Activated CD4-positive, alpha-beta T cell treated with anti-CD3 and anti-CD28 coated beads, Interleukin-2, amount 50 U/mL, for 1 hour (primary cell): ENCODE data around the gene EPB41L2.
"Not testable (repeated sequence)": the region's sequence is repeated elsewhere in the genome, so short reads cannot be mapped to it uniquely, and the experiment has no call there.

Source experiments
- DNase-seq: peaks from one replicate; pipeline ENCODE4 v3.0.0-alpha.2; 2020

EPB41L2 gene

GRCh38 chr6:130971504-130971903 lies 91.5 kb downstream of the EPB41L2 start:
- no peak for DNase-seq

- DNase-seq: no peak
Observed at GRCh38 chr6:130970839-130971410, 92.1 kb downstream of the EPB41L2 start.

DNA sequence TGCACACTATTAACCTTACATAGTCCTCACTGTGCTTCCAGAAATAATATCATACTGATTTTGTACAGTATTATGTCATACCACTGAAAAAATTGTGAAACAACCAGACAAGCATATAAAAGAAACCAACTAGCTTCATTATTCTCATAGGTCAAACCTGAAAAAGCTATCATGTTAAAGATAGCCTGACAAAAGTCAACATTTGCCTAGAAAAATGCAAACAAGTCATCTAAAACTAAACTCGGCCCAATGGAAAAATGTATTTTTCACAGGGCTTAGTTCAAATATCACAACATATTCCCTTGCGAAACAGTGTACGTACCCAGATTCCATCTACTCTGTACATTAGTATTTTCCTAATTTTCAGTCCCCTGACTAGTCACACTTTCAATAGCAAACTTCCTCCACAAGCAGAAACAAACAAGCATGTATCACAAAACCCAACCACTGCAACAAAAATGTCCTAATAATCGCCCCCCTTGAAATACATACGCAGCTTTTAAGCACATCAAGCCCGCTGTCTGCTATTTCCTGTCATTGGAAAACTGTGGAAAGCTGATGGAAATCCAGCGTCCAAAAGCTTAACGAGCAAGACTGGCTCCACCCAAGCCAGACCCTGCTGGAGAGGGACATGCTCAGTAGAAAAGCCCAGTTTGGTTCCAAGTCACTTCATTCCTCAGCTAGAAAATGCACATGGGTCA lies 93.1 kb downstream of the EPB41L2 start:
- DNase-seq: no peak

GRCh38 chr6:130969166-130969565 lies 93.9 kb downstream of the EPB41L2 start:
- DNase-seq: no peak

GRCh38 chr6:130968476-130968875 lies 94.6 kb downstream of the EPB41L2 start:
- DNase-seq: no peak

DNA sequence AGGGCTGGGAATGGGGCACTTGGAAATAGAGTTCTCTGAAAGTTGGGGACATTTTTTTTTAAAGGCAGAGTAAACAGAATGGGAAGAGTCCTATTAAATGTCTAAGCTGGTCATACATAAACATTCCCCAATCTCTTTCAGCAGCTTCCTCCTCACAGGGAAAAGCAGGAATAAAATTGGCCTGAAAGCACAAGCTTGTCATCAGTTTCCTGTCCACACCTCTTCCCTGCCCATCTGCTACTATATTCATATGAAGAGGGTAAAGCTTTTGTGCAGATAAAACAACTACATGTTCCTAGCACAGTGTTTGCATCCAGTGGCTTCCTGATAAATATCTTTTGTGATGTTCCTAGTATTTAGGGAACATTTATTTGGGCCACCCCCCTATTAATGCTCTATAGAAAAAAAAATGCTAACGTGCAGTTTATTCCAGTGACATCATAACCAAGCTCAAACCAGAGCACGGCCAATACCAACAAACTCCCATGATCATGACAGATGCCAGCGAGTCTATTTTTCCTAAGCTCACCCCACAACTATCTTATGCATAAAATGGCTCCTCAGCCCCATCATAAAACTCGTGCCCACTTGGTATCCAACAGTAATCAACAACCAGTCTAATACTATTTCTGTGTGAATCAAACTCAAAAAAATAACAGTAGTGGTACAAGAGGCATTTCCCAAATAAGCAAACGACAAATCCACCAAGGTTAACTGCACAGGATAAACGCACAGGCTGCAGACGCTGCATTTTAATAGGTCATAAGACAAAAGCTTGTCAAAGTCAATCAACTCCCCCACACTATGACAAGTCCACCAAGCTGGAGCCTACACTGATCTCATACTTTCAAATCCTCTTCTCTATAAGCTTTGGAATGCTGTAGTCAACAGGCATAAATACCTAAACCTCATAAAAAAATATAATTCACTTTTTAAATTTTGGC lies 95.3 kb downstream of the EPB41L2 start:
- no peak for DNase-seq

GRCh38 chr6:130966344-130966980 lies 96.6 kb downstream of the EPB41L2 start:
- no peak for DNase-seq

DNA sequence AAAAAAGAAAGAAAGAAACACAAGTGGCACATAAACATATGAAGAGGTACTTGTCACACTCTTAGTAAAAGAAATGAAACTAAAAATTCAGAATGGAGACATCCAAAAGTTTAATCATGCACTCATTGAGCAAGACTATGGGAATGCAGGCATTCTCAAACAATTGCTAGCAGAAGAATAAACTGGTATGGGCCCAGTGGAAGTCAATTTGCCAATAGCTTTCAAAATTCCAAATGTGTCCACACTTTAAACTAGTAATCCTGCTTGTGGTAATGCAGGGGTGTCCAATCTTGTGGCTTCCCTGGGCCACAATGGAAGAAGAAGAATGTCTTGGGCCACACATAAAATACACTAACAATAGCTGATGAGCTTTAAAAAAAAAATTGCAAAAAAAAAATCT lies 97.4 kb downstream of the EPB41L2 start:
- no peak for DNase-seq

- DNase-seq: no peak
Observed at GRCh38 chr6:130964808-130965604, 98.0 kb downstream of the EPB41L2 start.

DNA sequence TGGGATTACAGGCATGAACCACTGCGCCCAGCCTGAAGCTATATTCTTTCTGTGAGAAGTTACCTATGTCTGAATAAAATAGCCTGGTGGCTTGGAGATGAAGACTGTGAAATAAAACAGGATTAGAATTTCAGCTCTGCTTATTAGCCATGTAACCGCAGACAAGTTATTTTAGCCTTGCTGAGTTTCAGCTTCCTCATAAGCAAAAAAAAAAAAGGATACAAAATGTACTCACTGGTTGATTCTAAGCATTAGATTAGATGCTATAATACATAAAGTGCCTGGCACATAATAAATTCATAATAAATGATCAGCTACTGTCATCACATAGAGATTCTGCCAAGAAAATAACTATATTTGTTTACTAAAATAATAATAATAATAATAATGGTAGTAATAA lies 98.8 kb downstream of the EPB41L2 start:
- no peak for DNase-seq

GRCh38 chr6:130962966-130963365 lies 100.1 kb downstream of the EPB41L2 start:
- no peak for DNase-seq

DNA sequence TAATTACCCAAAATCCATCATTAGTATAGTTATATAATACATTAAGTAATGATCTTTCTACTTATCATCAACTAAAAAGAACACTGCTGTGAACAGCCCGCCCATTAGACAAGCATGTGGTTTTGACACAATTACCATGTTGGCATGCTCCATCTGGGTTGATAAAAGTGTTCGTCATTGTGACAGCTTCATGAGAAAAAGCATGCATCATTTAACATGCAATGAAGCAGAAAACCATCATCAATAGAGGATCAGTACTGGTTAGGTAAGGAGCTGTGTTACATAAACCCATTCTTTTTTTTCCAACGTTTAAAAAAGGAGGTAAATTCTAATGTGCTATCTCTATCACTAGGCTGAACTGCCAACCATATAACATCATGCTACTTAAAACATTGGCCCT lies 101.9 kb downstream of the EPB41L2 start:
- no peak for DNase-seq

DNA sequence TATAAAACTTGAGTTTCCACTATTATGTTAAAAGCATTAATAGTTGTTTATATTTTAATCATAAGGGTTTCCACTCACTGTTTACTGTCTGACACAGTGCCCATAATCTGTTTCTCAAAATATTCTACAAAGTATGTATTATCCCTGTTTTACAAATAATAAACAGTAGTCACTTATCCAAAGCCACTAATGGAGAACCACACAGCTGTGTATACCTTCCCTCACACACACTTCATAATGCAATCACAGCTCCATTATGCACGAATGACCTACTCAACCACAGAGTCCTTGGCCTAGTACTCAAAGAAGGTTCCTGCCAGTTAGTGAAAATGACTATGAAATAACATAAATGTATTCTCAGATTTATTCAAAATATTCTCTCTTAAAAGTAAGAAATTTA lies 103.1 kb downstream of the EPB41L2 start:
- DNase-seq: no peak

DNA sequence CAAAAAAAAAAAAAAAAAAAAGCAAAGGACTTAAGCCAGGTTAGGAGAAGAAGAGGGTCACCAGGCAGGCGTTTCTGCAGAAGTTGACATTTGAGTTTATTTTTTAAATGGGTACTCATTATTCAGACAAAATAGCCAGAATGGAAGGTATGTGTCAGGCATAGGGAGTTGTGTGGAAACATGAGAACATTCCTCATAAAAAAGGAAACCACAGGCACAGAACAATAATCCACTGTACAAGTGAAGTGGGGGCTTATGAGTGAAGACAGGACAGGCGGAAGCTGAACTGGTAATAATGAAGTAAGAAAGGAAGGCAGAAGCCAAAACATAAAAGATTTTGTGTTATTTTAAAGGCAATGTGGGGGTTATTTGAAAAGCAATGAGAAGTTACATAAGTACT lies 104.6 kb downstream of the EPB41L2 start:
- no peak for DNase-seq

DNA sequence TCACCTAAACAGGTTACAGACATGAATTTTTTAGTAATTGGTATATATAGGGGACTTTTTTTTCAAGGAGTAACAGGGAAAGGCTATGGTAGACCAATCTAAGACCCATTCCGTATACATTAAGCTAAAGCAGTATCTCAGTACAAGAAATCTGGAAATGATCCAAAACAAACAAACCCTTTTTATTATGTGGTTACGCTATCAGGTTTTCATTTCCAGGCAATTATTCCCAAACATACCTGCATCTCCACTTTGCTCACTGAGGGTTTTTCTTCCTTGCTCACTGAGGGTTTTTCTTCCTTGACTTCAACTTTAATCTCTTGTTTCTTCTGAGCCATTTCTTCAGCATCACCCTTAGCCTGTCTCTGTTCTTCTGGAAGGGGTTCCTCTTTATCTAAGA lies 107.3 kb downstream of the EPB41L2 start:
- DNase-seq: no peak

DNA sequence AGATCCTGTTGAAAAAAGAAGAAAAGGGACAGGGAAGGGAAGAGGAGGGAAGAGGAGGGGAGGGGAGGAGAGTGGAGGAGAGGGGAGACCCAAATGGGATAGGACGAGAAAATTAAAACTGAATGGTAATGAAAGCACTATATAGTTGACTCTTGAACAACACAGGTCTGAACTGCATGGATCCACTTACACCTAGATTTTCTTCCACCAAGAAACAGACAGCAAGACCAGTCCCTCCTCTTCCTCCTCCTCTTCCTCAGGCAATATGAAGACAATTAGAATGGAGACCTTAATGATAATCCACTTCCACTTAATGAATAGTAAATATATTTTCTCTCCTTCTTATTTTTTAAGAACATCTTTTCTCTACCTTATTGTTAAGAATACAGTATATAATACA lies 113.5 kb downstream of the EPB41L2 start:
- no peak for DNase-seq

DNA sequence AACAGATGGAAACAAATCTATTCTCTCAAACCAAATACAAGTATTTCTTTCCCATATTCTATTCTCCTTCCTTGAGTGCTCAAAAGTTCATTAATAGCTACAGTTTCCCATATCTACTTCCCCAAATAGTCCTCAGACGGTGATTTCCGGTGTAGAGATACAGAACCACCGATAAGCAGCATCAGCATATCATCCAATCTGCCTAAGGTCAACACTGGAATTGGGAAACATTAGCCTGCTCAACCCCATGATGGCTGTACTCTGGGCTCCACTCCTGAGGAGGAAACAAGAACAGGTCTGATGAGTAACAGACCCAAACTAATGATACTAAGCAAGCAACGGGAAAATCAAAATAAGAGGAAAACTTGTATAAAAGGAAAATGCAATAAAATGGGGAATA lies 115.6 kb downstream of the EPB41L2 start:
- no peak for DNase-seq

DNA sequence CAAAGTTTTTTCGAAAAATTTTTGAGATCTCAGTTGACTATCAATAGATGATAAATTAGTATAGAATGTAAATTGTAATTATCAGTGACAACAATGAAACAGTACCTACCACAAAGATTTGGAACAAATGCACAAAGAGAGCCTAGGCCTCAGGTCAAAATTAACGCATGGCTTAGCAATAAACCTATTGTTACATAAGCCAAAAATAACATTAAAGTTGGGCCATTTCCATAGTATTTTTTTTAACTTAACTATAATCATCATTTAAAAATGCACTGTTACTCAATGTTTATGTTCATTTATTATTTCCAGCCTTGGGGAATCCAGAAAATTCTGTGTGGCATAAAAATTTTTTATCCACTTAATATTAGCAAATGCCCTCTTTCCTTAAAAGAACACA lies 117.0 kb downstream of the EPB41L2 start:
- DNase-seq: no peak

- no peak for DNase-seq
Observed at GRCh38 chr6:130945401-130945919, 117.6 kb downstream of the EPB41L2 start.

DNA sequence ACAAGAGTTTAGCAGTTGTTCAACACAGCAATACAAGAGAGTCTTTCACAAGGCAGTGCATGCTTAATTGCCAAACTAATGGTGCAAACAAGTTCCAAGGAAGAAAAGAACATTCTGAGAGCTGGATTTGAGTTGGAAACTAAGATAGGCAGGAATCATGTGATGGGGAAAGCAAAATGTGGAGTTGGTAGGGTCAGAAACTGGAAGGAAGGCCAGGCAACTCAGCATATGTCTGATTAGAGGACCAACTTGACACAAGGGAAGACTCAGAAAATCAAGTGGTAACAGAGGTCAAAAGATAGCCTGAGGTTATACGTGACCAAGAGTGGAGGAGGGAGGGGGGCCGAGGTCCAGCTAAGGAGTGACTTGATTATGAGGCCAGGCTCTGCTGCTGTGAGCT lies 118.6 kb downstream of the EPB41L2 start:
- no peak for DNase-seq

- no peak for DNase-seq
Observed at GRCh38 chr6:130943738-130944137, 119.3 kb downstream of the EPB41L2 start.

GRCh38 chr6:130942752-130943151 lies 120.3 kb downstream of the EPB41L2 start:
- DNase-seq: not testable (repeated sequence)
